BLaER1 treated with 17β-estradiol and CSF1 and Interleukin-3, amounts not matched to agents 10 nM and 100 nM (cell line): ENCODE results near the gene BORCS6.

Experiments used
- H3K27ac ChIP-seq, 11 experiments: shearing (Covaris generic); formaldehyde crosslinking; 2 replicates each; pipeline ENCODE4 v1.8.1; 2022
- H3K27me3 ChIP-seq, 11 experiments: shearing (Covaris generic); formaldehyde crosslinking; 2 replicates each; pipeline ENCODE4 v1.8.1; 2022
- H3K36me3 ChIP-seq, 11 experiments: shearing (Covaris generic); formaldehyde crosslinking; 2 replicates each; pipeline ENCODE4 v1.8.1; 2022
- H3K4me1 ChIP-seq, 10 experiments: shearing (Covaris generic); formaldehyde crosslinking; 2 replicates each; pipeline ENCODE4 v1.8.1; 2022
- H3K4me2 ChIP-seq, 11 experiments: shearing (Covaris generic); formaldehyde crosslinking; 2 replicates each; pipeline ENCODE4 v1.8.1; 2022
- H3K4me3 ChIP-seq, 10 experiments: shearing (Covaris generic); formaldehyde crosslinking; 2 replicates each; pipeline ENCODE4 v1.8.1; 2022
- H3K9ac ChIP-seq, 11 experiments: shearing (Covaris generic); formaldehyde crosslinking; 2 replicates each; pipeline ENCODE4 v1.8.1; 2022
- H3K9me3 ChIP-seq, 11 experiments: shearing (Covaris generic); formaldehyde crosslinking; replicated peaks in 1 of 11; 2 replicates each; pipeline ENCODE4 v1.8.1; 2022
- H4K20me1 ChIP-seq, 11 experiments: shearing (Covaris generic); formaldehyde crosslinking; 2 replicates each; pipeline ENCODE4 v1.8.1; 2022
- Cebpa-rat ChIP-seq, 11 experiments: shearing (Covaris generic); IDR thresholded peaks; 2 replicates each; pipeline ENCODE4 v1.8.1; 2022

The BORCS6 gene

DNA sequence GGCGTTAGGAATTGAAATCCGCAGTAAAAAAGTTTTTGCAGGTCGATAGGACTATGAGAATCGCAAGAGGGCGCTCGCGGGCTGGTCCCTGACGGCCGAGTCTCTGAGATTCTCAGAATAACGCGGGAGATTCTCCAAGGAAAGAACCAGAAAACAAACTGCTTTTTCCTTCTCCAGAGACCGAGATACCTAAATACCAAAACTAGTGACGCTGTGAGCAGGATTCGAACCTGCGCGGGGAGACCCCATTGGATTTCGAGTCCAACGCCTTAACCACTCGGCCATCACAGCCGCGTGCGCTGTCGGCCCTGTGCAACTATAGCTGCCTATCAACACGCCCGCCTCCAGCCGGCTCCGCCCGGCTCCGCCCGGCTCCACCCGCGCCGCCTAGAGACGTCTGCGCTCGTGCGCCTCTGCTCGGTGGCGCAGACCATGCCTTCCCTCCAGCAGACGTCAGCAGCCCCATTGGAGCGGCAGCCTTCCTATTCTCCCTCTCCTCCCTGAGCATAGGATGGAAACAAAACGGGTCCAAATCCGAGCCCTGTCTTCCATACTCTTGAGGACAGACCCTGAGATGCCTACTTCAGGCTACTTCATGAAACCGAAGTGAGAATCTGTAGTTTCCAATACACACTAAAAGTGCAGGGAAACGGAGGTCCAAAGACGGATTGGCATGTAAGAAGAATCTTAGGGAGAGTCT, 51.2 kb downstream of the BORCS6 start:
- peak overlapping the region; percentile 82 to 98 (median 94) for H3K4me2 ChIP-seq
- H3K4me3 ChIP-seq, result peak overlapping the region; percentile 49 to 70 (median 62)
- no peak for TF ChIP-seq Cebpa-rat (IDR thresholded peaks at IDR 0.05)

DNA sequence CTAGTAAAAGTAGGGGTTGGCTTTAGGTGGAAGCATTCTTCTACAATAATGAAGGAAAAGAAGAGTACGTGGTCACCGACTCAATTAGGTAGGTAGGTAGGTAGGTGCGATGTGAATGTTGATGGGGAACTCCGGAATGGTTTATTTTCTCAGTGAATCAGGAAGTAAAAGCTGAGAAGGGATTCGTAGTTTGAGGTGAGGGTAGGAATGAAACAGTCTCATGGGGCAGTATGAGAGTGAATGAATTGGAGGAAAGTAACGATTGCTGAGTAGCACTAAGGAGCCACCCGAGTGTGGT, 51.7 kb downstream of the BORCS6 start:
- peak overlapping the region in 10 of 11 experiments; percentile 2 to 74 (median 41); a peak in 12 of 22 replicates for H3K27ac ChIP-seq
- no peak for TF ChIP-seq Cebpa-rat (IDR thresholded peaks at IDR 0.05)
- no peaks in the 10 kb centered on the region for H3K27me3 ChIP-seq
- H4K20me1 ChIP-seq, result peaks cover 0 to 41% (median 22%) of the 10 kb centered on the region in 11 experiments; a peak in 15 of 22 replicates
- peaks cover 30 to 39% (median 34%) of the 10 kb centered on the region in 11 experiments for H3K36me3 ChIP-seq
- peak overlapping the region; percentile 60 to 82 (median 72) for H3K9ac ChIP-seq
- peak overlapping the region; percentile 82 to 98 (median 94) for H3K4me2 ChIP-seq
- H3K4me1 ChIP-seq, result peaks cover 19 to 28% (median 22%) of the 10 kb centered on the region in 10 experiments
- no peaks in the 10 kb centered on the region for H3K9me3 ChIP-seq
- peak overlapping the region; percentile 49 to 70 (median 62) for H3K4me3 ChIP-seq

More for the DNA sequence above, 51.2 kb downstream of the BORCS6 start:
- peaks cover 19 to 28% (median 22%) of the 10 kb centered on the region in 10 experiments for H3K4me1 ChIP-seq
- peak overlapping the region; percentile 60 to 82 (median 72); a peak in 21 of 22 replicates for H3K9ac ChIP-seq
- no peaks in the 10 kb centered on the region for H3K27me3 ChIP-seq
- no peaks in the 10 kb centered on the region for H3K9me3 ChIP-seq
- H3K36me3 ChIP-seq, result peaks cover 32 to 44% (median 37%) of the 10 kb centered on the region in 11 experiments
- peaks cover 0 to 43% (median 22%) of the 10 kb centered on the region in 11 experiments; a peak in 15 of 22 replicates for H4K20me1 ChIP-seq
- H3K27ac ChIP-seq, result peak overlapping the region; percentile 33 to 74 (median 67); a peak in 21 of 22 replicates
